H9 (cell line): ENCODE data around the gene IFNA6. TPM values are rescaled to one million over a fixed set of nuclear protein-coding genes. Genes with fewer than 3 reads are reported as not detected.

ENCODE experiments used
- DNase-seq: peaks from one replicate; pipeline ENCODE4 v3.0.0-alpha.2; 2017
- H2AFZ ChIP-seq: one replicate; pipeline ENCODE4 v1.6.1; 2013; ENCODE audit warnings: mild to moderate bottlenecking, low read length, control low read depth, moderate library complexity
- H2AK5ac ChIP-seq: 2 replicates; pipeline ENCODE4 v1.6.1; 2013; ENCODE audit warnings: low read length, control low read depth, mixed read lengths; ENCODE audit not compliant: insufficient read length
- H2BK120ac ChIP-seq: one replicate; pipeline ENCODE4 v1.6.1; 2013; ENCODE audit warnings: low read depth, mild to moderate bottlenecking, low read length, control low read depth, inconsistent platforms; ENCODE audit not compliant: poor library complexity, severe bottlenecking
- H2BK12ac ChIP-seq: 2 replicates; pipeline ENCODE4 v1.6.1; 2013; ENCODE audit warnings: low read length, control low read depth, mixed read lengths, low read depth; ENCODE audit not compliant: insufficient read length
- H2BK15ac ChIP-seq: 2 replicates; pipeline ENCODE4 v1.6.1; 2013; ENCODE audit warnings: low read depth, low read length, control low read depth
- H2BK20ac ChIP-seq: one replicate; pipeline ENCODE4 v1.6.1; 2013; ENCODE audit warnings: low read depth, mild to moderate bottlenecking, low read length, control low read depth, inconsistent platforms; ENCODE audit not compliant: poor library complexity, severe bottlenecking
- H2BK5ac ChIP-seq: 2 replicates; pipeline ENCODE4 v1.6.1; 2013; ENCODE audit warnings: low read length, control low read depth, mixed read lengths; ENCODE audit not compliant: insufficient read length
- H3K14ac ChIP-seq: 2 replicates; pipeline ENCODE4 v1.6.1; 2013; ENCODE audit warnings: low read length, control low read depth; ENCODE audit not compliant: insufficient read depth
- H3K18ac ChIP-seq: 2 replicates; pipeline ENCODE4 v1.6.1; 2013; ENCODE audit warnings: low read depth, mild to moderate bottlenecking, mixed read lengths, low read length, control low read depth; ENCODE audit not compliant: insufficient read length
- H3K23ac ChIP-seq: 2 replicates; pipeline ENCODE4 v1.6.1; 2013; ENCODE audit warnings: low read length, control low read depth, mixed read lengths, low read depth; ENCODE audit not compliant: insufficient read length
- H3K23me2 ChIP-seq: 2 replicates; pipeline ENCODE4 v1.6.1; 2013; ENCODE audit warnings: low read depth, mild to moderate bottlenecking, mixed read lengths, low read length, control low read depth; ENCODE audit not compliant: insufficient read length, poor library complexity, severe bottlenecking
- H3K27ac ChIP-seq: 2 replicates; pipeline ENCODE4 v1.5.1; 2013; ENCODE audit warnings: low read length, control low read depth, mixed read lengths, low read depth; ENCODE audit not compliant: insufficient read length
- H3K27me3 ChIP-seq: 2 replicates; pipeline ENCODE4 v1.6.1; 2013; ENCODE audit warnings: low read length, control low read depth, inconsistent platforms; ENCODE audit not compliant: insufficient read depth
- H3K4ac ChIP-seq: 2 replicates; pipeline ENCODE4 v1.6.1; 2013; ENCODE audit warnings: low read depth, mild to moderate bottlenecking, control low read depth, inconsistent platforms, low read length, moderate library complexity
- H3K4me1 ChIP-seq: 2 replicates; pipeline ENCODE4 v1.6.1; 2013; ENCODE audit warnings: low read length, control low read depth, inconsistent platforms; ENCODE audit not compliant: insufficient read depth
- H3K4me2 ChIP-seq: 2 replicates; pipeline ENCODE4 v1.6.1; 2013; ENCODE audit warnings: low read length, control low read depth, mixed read lengths; ENCODE audit not compliant: insufficient read length, insufficient read depth
- H3K56ac ChIP-seq: 2 replicates; pipeline ENCODE4 v1.6.1; 2013; ENCODE audit warnings: low read depth, mild to moderate bottlenecking, mixed read lengths, low read length, control low read depth; ENCODE audit not compliant: insufficient read length
- H3K79me1 ChIP-seq: 2 replicates; pipeline ENCODE4 v1.6.1; 2013; ENCODE audit warnings: low read depth, mild to moderate bottlenecking, moderate library complexity, low read length, control low read depth, inconsistent platforms; ENCODE audit not compliant: insufficient read depth, poor library complexity, severe bottlenecking
- H3K79me2 ChIP-seq: 2 replicates; pipeline ENCODE4 v1.6.1; 2013; ENCODE audit warnings: low read length, control low read depth, inconsistent platforms; ENCODE audit not compliant: insufficient read depth
- H3K9ac ChIP-seq: 2 replicates; pipeline ENCODE4 v1.6.1; 2013; ENCODE audit warnings: low read length, control low read depth, mixed read lengths; ENCODE audit not compliant: insufficient read length; ENCODE audit errors: extremely low read depth
- H3K9me3 ChIP-seq: one replicate; pipeline ENCODE4 v1.6.1; 2013; ENCODE audit warnings: low read depth, low read length, inconsistent platforms; ENCODE audit not compliant: control insufficient read depth
- H3T11ph ChIP-seq: one replicate; pipeline ENCODE4 v1.6.1; 2013; ENCODE audit warnings: mild to moderate bottlenecking, low read length, control low read depth, inconsistent platforms
- H4K20me1 ChIP-seq: one replicate; pipeline ENCODE4 v1.6.1; 2013; ENCODE audit not compliant: control insufficient read depth, insufficient read length, insufficient read depth
- H4K5ac ChIP-seq: 2 replicates; pipeline ENCODE4 v1.6.1; 2013; ENCODE audit warnings: low read depth, mild to moderate bottlenecking, mixed read lengths, low read length, control low read depth; ENCODE audit not compliant: insufficient read length
- H4K8ac ChIP-seq: replicated peaks from 2 replicates; pipeline ENCODE4 v1.6.1; 2013; ENCODE audit warnings: low read length, control low read depth, mixed read lengths, low read depth; ENCODE audit not compliant: insufficient read length
- H4K91ac ChIP-seq: 2 replicates; pipeline ENCODE4 v1.6.1; 2013; ENCODE audit warnings: low read depth, mild to moderate bottlenecking, moderate library complexity, mixed read lengths, low read length, control low read depth; ENCODE audit not compliant: insufficient read length
- H3K27ac Mint-ChIP-seq, 3 experiments: 2 replicates in 2 of 3; 3 replicates in 1 of 3; pipeline ENCODE4 v1.8.0; 2020 to 2021; ENCODE audit warnings: mixed read lengths in 3 of 3, mild to moderate bottlenecking in 1 of 3, moderate library complexity in 1 of 3
- H3K27me3 Mint-ChIP-seq: 2 replicates; pipeline ENCODE4 v1.8.0; 2021; ENCODE audit warnings: low read depth, mild to moderate bottlenecking, moderate library complexity, mixed read lengths
- H3K36me3 Mint-ChIP-seq, 3 experiments: 2 replicates in 2 of 3; 3 replicates in 1 of 3; pipeline ENCODE4 v1.8.0; 2020 to 2021; ENCODE audit warnings: low read depth in 3 of 3, mixed read lengths in 3 of 3; ENCODE audit not compliant: insufficient read depth in 1 of 3
- H3K4me1 Mint-ChIP-seq, 2 experiments: 2 replicates each; pipeline ENCODE4 v1.8.0; 2020; ENCODE audit warnings: mixed read lengths in 2 of 2
- H3K4me3 Mint-ChIP-seq, 2 experiments: 2 replicates in 1 of 2; 3 replicates in 1 of 2; pipeline ENCODE4 v1.8.0; 2020 to 2021; ENCODE audit warnings: mild to moderate bottlenecking in 2 of 2, mixed read lengths in 2 of 2, moderate library complexity in 1 of 2
- H3K9me3 Mint-ChIP-seq, 2 experiments: 2 replicates in 1 of 2; 3 replicates in 1 of 2; pipeline ENCODE4 v1.8.0; 2020; ENCODE audit warnings: mild to moderate bottlenecking in 2 of 2, mixed read lengths in 2 of 2, moderate library complexity in 1 of 2
- CTCF ChIP-seq: fragments of 200-600 bp; sonication (generic); conservative IDR thresholded peaks from 3 replicates; pipeline ENCODE4 v1.8.0; 2021; ENCODE audit warnings: antibody characterized with exemption, mild to moderate bottlenecking
- WGBS: extraction: QIAGEN DNeasy Blood & Tissue Kit; methylation state at CpG from one replicate; pipeline ENCODE4 v1.1.7; 2013; ENCODE audit warnings: missing lambda C conversion rate, low lambda C conversion rate, mixed read lengths; ENCODE audit not compliant: insufficient read length; ENCODE audit errors: extremely low coverage; 5-methylcytosine and 5-hydroxymethylcytosine counted together
- total RNA-seq: library from RNA; stranded (reverse); gene quantifications from 2 replicates; pipeline ENCODE4 v1.2.1, GENCODE V29; 2021

IFNA6 gene
- total RNA-seq, 1 experiment from 2014 or later: not detected

DNA sequence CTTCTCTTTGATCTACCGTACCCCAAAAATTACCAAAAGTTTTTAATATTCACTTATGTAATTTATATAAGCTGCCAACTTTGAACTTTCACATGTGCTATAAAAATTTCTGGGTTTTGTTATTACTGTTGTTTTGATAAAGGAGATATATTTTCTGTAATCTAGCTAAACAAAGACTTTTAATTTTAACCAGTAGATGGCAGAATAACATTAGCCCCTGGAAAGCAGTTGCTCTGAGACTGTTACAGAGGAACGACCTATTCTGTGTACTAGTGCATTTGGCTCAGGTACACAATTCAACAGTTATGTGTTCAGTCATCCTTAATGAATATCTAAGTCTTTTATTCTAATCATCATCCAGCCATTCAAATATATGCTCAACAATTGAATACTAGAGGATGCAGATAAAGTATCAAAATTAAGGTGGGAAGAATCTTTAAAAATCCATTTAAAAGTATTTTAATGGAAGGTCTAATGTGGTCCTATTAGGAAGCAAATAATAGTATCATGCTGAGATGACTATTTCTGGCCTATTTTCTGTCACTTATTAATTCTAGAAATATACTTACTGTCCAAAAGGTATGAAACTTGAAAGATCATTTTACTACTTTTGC, 24.1 kb downstream of the IFNA6 start:
- H3K23ac ChIP-seq: no peak overlapping the region
- H3T11ph ChIP-seq: no peak overlapping the region
- no peak overlapping the region for H2AK5ac ChIP-seq
- H3K27me3 ChIP-seq: no peaks in the 10 kb centered on the region
- no peak overlapping the region for H4K8ac ChIP-seq
- H3K36me3 Mint-ChIP-seq: peaks cover 0 to 3% (median 0%) of the 10 kb centered on the region in 3 experiments; a peak in 1 of 7 replicates
- no peak overlapping the region for H4K5ac ChIP-seq
- H3K9me3 Mint-ChIP-seq: no peaks in the 10 kb centered on the region; a peak in 1 of 5 replicates
- H3K9me3 ChIP-seq: no peaks in the 10 kb centered on the region
- H3K79me1 ChIP-seq: no peaks in the 10 kb centered on the region
- no peak overlapping the region for H2BK12ac ChIP-seq
- H3K4me1 ChIP-seq: no peaks in the 10 kb centered on the region
- no peaks in the 10 kb centered on the region for H4K20me1 ChIP-seq
- TF ChIP-seq CTCF: peak; percentile 84
- H2BK120ac ChIP-seq: no peak overlapping the region
- H2AFZ ChIP-seq: no peak overlapping the region
- no peak overlapping the region for H3K18ac ChIP-seq
- H3K4me3 Mint-ChIP-seq: no peak overlapping the region
- H3K27ac ChIP-seq: no peak overlapping the region
- no peak overlapping the region for H2BK5ac ChIP-seq
- H4K91ac ChIP-seq: no peak overlapping the region
- no peak overlapping the region for H2BK20ac ChIP-seq
- no peak overlapping the region for H3K14ac ChIP-seq
- no peak overlapping the region for H3K27ac Mint-ChIP-seq
- H2BK15ac ChIP-seq: no peak overlapping the region
- peaks cover 3 to 5% of the 10 kb centered on the region in 2 experiments; a peak in 2 of 4 replicates for H3K4me1 Mint-ChIP-seq
- no CpG with 5 or more reads among the region's 2 CpGs for WGBS
- H3K4ac ChIP-seq: no peak overlapping the region
- H3K4me2 ChIP-seq: no peak overlapping the region
- H3K23me2 ChIP-seq: no peaks in the 10 kb centered on the region
- H3K9ac ChIP-seq: no peak overlapping the region
- H3K27me3 Mint-ChIP-seq: no peaks in the 10 kb centered on the region
- H3K79me2 ChIP-seq: peaks cover 3% of the 10 kb centered on the region; the same call in 1 of the 2 replicates
- no peak overlapping the region for H3K56ac ChIP-seq
- DNase-seq: no peak
